ENCODE results near the gene PAM16. TPM values are rescaled to one million over a fixed set of nuclear protein-coding genes. Genes with fewer than 3 reads are reported as not detected.

Gene PAM16
- total and polyA plus RNA-seq, 2 of the 8 experiments (the other 6 are each of a cell fraction or from before 2014, with no cell fraction given): 78.3 to 198 TPM

DNA sequence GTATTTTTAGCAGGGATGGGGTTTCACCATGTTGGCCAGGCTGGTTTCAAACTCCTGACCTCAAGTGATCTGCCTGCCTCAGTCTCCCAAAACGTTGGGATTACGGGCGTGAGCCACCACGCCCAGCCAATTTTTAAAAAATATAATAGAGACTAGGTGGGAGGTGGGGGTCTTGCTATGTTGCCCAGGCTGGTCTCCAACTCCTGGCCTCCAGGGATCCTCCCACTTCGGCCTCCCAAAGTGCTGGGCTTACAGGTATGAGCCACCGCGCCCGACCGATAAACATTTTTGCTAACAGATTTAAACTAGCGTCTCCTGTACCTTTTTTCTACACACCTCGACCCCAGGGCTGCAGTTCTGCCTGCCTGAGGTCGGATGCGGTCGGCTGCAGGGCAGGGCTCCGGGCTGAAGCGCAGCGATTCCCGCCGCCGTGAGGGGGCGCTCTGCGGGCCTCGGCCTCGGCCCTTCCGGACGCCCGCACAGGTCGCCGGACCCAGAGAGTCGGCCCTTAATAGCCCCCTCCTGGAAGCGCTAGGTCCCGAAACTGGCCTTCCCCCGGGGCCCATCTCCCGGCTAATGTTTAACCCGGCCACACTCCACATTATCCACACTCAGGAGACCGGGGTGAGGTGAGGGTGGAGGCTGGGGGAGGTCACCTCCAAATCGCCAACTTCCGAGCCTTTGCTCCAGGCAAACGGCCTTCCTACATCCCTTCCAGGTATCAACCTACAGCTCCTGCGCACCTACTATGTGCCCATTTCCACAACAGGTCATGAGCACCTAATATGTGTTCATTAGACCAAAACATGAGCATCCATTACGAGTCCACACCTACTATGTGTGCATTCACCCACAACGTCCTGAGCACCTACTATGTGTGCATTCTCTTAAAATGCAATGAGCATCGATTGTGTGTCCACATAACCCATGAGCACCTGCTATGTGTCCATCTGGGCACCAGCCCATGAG lies 37.3 kb downstream of the PAM16 start:
- H3K4me3 ChIP-seq (ENCODE audit: extremely low read depth in 1 of 4, insufficient read depth in 2 of 4, low read depth in 3 of 4, low read length in 4 of 4): peak overlapping the region in 1 of 4 experiments; percentile 82; a peak in 1 of 8 replicates
- peak overlapping the region; percentile 88; the same call in 1 of the 2 replicates for H2AK5ac ChIP-seq (ENCODE audit: low read depth, low read length)
- H2BK120ac ChIP-seq (replicated peaks; ENCODE audit: low read depth, low read length): no peak overlapping the region
- H2BK15ac ChIP-seq (ENCODE audit: low read length): peak overlapping the region; percentile 81; the same call in 1 of the 2 replicates
- no peaks in the 10 kb centered on the region for H3K9me3 ChIP-seq (ENCODE audit: insufficient read depth in 2 of 2, low read depth in 1 of 2, low read length in 1 of 2)
- no peak overlapping the region for H3K14ac ChIP-seq (ENCODE audit: insufficient read length)
- H3K23ac ChIP-seq (ENCODE audit: insufficient read length): no peak overlapping the region
- no peak overlapping the region for H3K27ac ChIP-seq (ENCODE audit: low read depth, low read length)
- H3K79me2 ChIP-seq (ENCODE audit: control insufficient read depth in 1 of 2, insufficient read depth in 2 of 2, low read length in 2 of 2): peaks cover 0 to 25% of the 10 kb centered on the region in 2 experiments; a peak in 3 of 4 replicates
- peak overlapping the region; percentile 90 for H3K18ac ChIP-seq (ENCODE audit: extremely low read depth, low read length)
- H3K27me3 ChIP-seq (replicated peaks in 1 of 4; ENCODE audit: control insufficient read depth in 3 of 4, extremely low read depth in 1 of 4, insufficient read depth in 3 of 4, low read length in 3 of 4): peaks cover 0 to 15% (median 11%) of the 10 kb centered on the region in 4 experiments; a peak in 6 of 7 replicates
- no peak overlapping the region for H4K5ac ChIP-seq (ENCODE audit: insufficient read length, low read depth, low read length)
- no peak overlapping the region for H3K56ac ChIP-seq (replicated peaks; ENCODE audit: insufficient read length, low read depth, low read length)
- H3K4me2 ChIP-seq (ENCODE audit: insufficient read depth in 1 of 2, low read depth in 2 of 2, low read length in 2 of 2): peak overlapping the region; percentile 19 to 94; a peak in 3 of 4 replicates
- FAIRE-seq (peak; percentile 77), DNase-seq (ENCODE audit: low read depth in 1 of 2, low spot score in 2 of 2) (peak in 1 of 2 experiments; percentile 86)
- no peak overlapping the region for H4K91ac ChIP-seq (replicated peaks; ENCODE audit: insufficient read length, low read length)
- CTCF ChIA-PET (ENCODE audit: partially characterized antibody): interaction anchor here (0.7 to 16.7 kb wide), 9 partner anchors 7 to 375 kb away, joined by 3 to 300 read pairs (median 5); no protein-coding TSS in a partner anchor
- peak overlapping the region; percentile 90 for H2BK12ac ChIP-seq (ENCODE audit: low read depth, low read length)
- H3K4me1 ChIP-seq (replicated peaks in 1 of 4; ENCODE audit: control insufficient read depth in 3 of 4, insufficient read depth in 4 of 4, low read length in 3 of 4): peaks cover 0 to 37% (median 29%) of the 10 kb centered on the region in 4 experiments; a peak in 6 of 7 replicates
- H2BK5ac ChIP-seq (ENCODE audit: low read depth, low read length): 0 out of 2 replicates have a peak overlapping the region, but pooled peaks have one; percentile 24
- no peak overlapping the region for H2BK20ac ChIP-seq (ENCODE audit: low read length)
- peaks cover 3% of the 10 kb centered on the region for H3K79me1 ChIP-seq (ENCODE audit: low read depth, low read length)
- H2AFZ ChIP-seq (ENCODE audit: low read length): no peak overlapping the region
- POLR2A ChIA-PET (ENCODE audit: partially characterized antibody): interaction anchor here (0.8 to 25.6 kb wide), 9 partner anchors 7 to 45 kb away, joined by 3 to 403 read pairs (median 6); partner anchors contain the start of gene TFAP4
- H4K8ac ChIP-seq (ENCODE audit: extremely low read depth, insufficient read depth, low read length): peak overlapping the region; percentile 71; the same call in 1 of the 2 replicates
- H3K36me3 ChIP-seq (ENCODE audit: control insufficient read depth in 2 of 4, insufficient read depth in 4 of 4, low read length in 3 of 4): no peaks in the 10 kb centered on the region
- peaks cover 12% of the 10 kb centered on the region for H3K23me2 ChIP-seq (ENCODE audit: low read depth, low read length)
- 0 out of 7 replicates have a peak overlapping the region, but pooled peaks of 1 of the 4 experiments have one; percentile 13 for H3K9ac ChIP-seq (replicated peaks in 1 of 4; ENCODE audit: extremely low read depth in 1 of 4, low read depth in 3 of 4, low read length in 3 of 4)
- H3K4ac ChIP-seq (replicated peaks; ENCODE audit: insufficient read length, low read depth, low read length): no peak overlapping the region
- peaks cover 11 to 15% of the 10 kb centered on the region in 2 experiments for H4K20me1 ChIP-seq (replicated peaks in 1 of 2; ENCODE audit: control insufficient read depth in 1 of 2, insufficient read depth in 2 of 2, low read length in 2 of 2)
- WGBS, 2 experiments (ENCODE audit: extremely low coverage in 1 of 2, insufficient coverage in 1 of 2, insufficient read length in 1 of 2, insufficient replicate concordance in 2 of 2, low coverage in 1 of 2, low lambda C conversion rate in 2 of 2, missing lambda C conversion rate in 1 of 2): 28% methylated on average over 35 of the region's 43 CpGs; no CpG with 5 or more reads in 1 of the 2 experiments
- TF ChIP-seq, protein P1, sequence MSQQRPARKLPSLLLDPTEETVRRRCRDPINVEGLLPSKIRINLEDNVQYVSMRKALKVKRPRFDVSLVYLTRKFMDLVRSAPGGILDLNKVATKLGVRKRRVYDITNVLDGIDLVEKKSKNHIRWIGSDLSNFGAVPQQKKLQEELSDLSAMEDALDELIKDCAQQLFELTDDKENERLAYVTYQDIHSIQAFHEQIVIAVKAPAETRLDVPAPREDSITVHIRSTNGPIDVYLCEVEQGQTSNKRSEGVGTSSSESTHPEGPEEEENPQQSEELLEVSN (IDR thresholded peaks at IDR 0.05): no peak
- TF ChIP-seq TAF1 (IDR thresholded peaks at IDR 0.05; ENCODE audit: low read depth, low read length) (0 out of 2 replicates have a peak, but pooled peaks have one; percentile 34), GABPA (IDR thresholded peaks at IDR 0.05; ENCODE audit: borderline replicate concordance, insufficient read depth, low read length) (0 out of 2 replicates have a peak, but pooled peaks have one; percentile 64), RBBP5 (IDR thresholded peaks at IDR 0.05; ENCODE audit: borderline replicate concordance, low read depth, low read length) (no peak), TCF12 (IDR thresholded peaks at IDR 0.05; ENCODE audit: low read depth, low read length) (no peak), CEBPB (IDR thresholded peaks at IDR 0.05; ENCODE audit: low read depth, low read length) (no peak)
- TF ChIP-seq, protein P2, sequence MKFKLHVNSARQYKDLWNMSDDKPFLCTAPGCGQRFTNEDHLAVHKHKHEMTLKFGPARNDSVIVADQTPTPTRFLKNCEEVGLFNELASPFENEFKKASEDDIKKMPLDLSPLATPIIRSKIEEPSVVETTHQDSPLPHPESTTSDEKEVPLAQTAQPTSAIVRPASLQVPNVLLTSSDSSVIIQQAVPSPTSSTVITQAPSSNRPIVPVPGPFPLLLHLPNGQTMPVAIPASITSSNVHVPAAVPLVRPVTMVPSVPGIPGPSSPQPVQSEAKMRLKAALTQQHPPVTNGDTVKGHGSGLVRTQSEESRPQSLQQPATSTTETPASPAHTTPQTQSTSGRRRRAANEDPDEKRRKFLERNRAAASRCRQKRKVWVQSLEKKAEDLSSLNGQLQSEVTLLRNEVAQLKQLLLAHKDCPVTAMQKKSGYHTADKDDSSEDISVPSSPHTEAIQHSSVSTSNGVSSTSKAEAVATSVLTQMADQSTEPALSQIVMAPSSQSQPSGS (IDR thresholded peaks at IDR 0.05; ENCODE audit: low read length): no peak
